Amniotic epithelial cell (primary cell): ENCODE data around the gene ZNF207.
"Not testable (repeated sequence)": the region's sequence is repeated elsewhere in the genome, so short reads cannot be mapped to it uniquely, and the experiment has no call there.

Experiments
- DNase-seq: peaks from one replicate; pipeline ENCODE4 v3.0.0-alpha.2; 2010; ENCODE audit warnings: low read depth

The ZNF207 gene

GRCh38 chr17:32388128-32388527 is 38.2 kb downstream of the ZNF207 start:
- DNase-seq = not testable (repeated sequence)

GRCh38 chr17:32388613-32389459 is 38.9 kb downstream of the ZNF207 start:
- DNase-seq = peak; percentile 68

GRCh38 chr17:32393904-32394303 is 43.9 kb downstream of the ZNF207 start:
- no peak for DNase-seq

GRCh38 chr17:32396343-32396742 is 46.4 kb downstream of the ZNF207 start:
- no peak for DNase-seq

GRCh38 chr17:32398946-32399345 is 49.0 kb downstream of the ZNF207 start:
- DNase-seq = no peak

- not testable (repeated sequence) for DNase-seq
Observed at GRCh38 chr17:32410085-32410484, 60.1 kb downstream of the ZNF207 start.

- no peak for DNase-seq
Observed at GRCh38 chr17:32426894-32427293, 76.9 kb downstream of the ZNF207 start.

GRCh38 chr17:32429598-32429997 is 79.6 kb downstream of the ZNF207 start:
- DNase-seq = no peak
